ENCODE measurements around the gene LCN15.
"Not testable (repeated sequence)": the region's sequence is repeated elsewhere in the genome, so short reads cannot be mapped to it uniquely, and the experiment has no call there.

Gene LCN15

GRCh38 chr9:136760424-136760823 is 3.9 kb downstream of the LCN15 start:
- Histone ChIP-seq H3K9ac (ENCODE audit: low read depth, low read length) (no peak overlapping the region), H3K9me3 (ENCODE audit: insufficient read depth, low read depth, low read length) (no peaks in the 10 kb centered on the region), H3K27me3 (ENCODE audit: insufficient read depth, low read length) (no peaks in the 10 kb centered on the region), H3K4me1 (ENCODE audit: insufficient read depth, low read length) (0 out of 2 replicates have a peak, but pooled peaks cover 5% of the 10 kb centered on the region), H3K36me3 (ENCODE audit: insufficient read depth, low read length) (no peaks in the 10 kb centered on the region), H3K4me3 (ENCODE audit: low read length) (no peak overlapping the region), H3K27ac (ENCODE audit: low read depth, low read length) (no peak overlapping the region; the same call in 1 of the 2 replicates)
- WGBS = 86% methylated on average over 25 of the region's 25 CpGs

- H3K9me3 ChIP-seq (ENCODE audit: insufficient read depth, low read depth, low read length) = no peaks in the 10 kb centered on the region
- H3K27me3 ChIP-seq (ENCODE audit: insufficient read depth, low read length) = no peaks in the 10 kb centered on the region
- 0 out of 2 replicates have a peak, but pooled peaks cover 5% of the 10 kb centered on the region for H3K4me1 ChIP-seq (ENCODE audit: insufficient read depth, low read length)
- WGBS = 91% methylated on average over 27 of the region's 27 CpGs
- H3K9ac ChIP-seq (ENCODE audit: low read depth, low read length) = no peak overlapping the region
- no peak overlapping the region for H3K4me3 ChIP-seq (ENCODE audit: low read length)
- no peak overlapping the region for H3K27ac ChIP-seq (ENCODE audit: low read depth, low read length)
- H3K36me3 ChIP-seq (ENCODE audit: insufficient read depth, low read length) = no peaks in the 10 kb centered on the region
Measured at GRCh38 chr9:136759436-136760325, 4.6 kb downstream of the LCN15 start.

DNA sequence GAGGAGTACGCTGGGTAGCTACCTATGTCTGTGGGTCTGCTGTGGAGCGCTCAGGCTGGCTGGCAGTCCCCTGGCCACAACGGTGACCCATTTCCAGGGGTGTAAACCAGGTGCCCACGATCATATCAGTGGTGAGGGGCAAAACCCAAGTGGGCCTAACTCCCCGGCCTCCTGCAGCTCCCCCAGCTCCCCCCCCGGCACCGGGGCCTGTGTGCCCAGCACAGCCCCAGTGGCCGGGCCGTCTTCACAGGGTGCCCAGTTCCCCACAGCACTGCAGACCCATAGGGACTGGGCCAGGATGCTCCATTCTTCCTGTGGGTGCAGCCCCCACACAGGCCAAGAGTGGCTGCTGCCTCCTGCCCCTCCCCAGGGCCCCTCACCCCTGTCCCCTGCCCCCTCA is 5.3 kb downstream of the LCN15 start:
- H3K4me3 ChIP-seq (ENCODE audit: low read length) = no peak overlapping the region
- H3K27ac ChIP-seq (ENCODE audit: low read depth, low read length) = no peak overlapping the region
- H3K27me3 ChIP-seq (ENCODE audit: insufficient read depth, low read length) = no peaks in the 10 kb centered on the region
- no peaks in the 10 kb centered on the region for H3K9me3 ChIP-seq (ENCODE audit: insufficient read depth, low read depth, low read length)
- 89% methylated on average over 9 of the region's 9 CpGs for WGBS
- no peak overlapping the region for H3K9ac ChIP-seq (ENCODE audit: low read depth, low read length)
- no peaks in the 10 kb centered on the region for H3K36me3 ChIP-seq (ENCODE audit: insufficient read depth, low read length)
- 0 out of 2 replicates have a peak, but pooled peaks cover 5% of the 10 kb centered on the region for H3K4me1 ChIP-seq (ENCODE audit: insufficient read depth, low read length)

DNA sequence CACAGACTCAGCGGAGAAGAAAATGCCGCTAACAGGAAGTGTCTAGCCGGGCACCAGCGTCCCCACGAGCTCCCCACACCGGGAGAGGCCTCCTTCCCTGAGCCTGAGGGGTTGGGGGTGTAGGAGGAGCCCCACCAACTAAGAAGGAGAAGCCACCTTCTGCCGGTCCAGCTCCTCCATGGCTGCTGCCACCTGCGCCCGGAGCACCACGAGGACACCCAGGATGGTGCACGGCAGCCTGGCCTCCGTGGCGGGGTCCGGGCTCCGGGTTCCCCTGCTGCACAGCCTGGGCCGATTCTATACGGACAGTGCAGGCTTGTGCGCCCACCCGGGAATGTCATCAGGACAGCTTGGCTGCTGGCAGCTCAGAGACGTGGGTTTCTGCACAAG is 6.6 kb downstream of the LCN15 start:
- Histone ChIP-seq H3K4me1 (ENCODE audit: insufficient read depth, low read length) (0 out of 2 replicates have a peak, but pooled peaks cover 2% of the 10 kb centered on the region), H3K36me3 (ENCODE audit: insufficient read depth, low read length) (no peaks in the 10 kb centered on the region), H3K4me3 (ENCODE audit: low read length) (no peak overlapping the region), H3K9me3 (ENCODE audit: insufficient read depth, low read depth, low read length) (no peaks in the 10 kb centered on the region), H3K27me3 (ENCODE audit: insufficient read depth, low read length) (no peaks in the 10 kb centered on the region), H3K27ac (ENCODE audit: low read depth, low read length) (no peak overlapping the region), H3K9ac (ENCODE audit: low read depth, low read length) (no peak overlapping the region)
- 91% methylated on average over 20 of the region's 20 CpGs for WGBS

DNA sequence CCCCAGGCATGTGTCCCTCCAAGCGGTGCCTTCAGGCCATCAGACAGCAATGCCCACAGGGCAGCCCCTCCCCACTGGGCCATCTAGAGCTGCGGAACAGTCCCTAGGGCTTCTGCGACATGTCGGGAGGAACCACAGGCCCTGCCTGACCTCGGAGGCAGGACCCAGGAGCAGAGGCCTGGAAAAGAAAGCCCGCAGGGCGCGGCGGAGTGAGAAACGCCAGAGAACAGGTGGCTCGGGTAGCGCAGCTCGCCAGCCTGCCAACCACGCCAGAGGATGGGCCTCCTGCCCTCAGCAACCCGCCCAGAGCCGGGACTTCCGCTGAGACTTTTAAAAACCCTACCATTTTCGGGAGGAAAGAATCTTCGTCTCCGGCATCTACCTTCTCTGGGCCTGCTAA is 7.0 kb downstream of the LCN15 start:
- Histone ChIP-seq H3K9me3 (ENCODE audit: insufficient read depth, low read depth, low read length) (no peaks in the 10 kb centered on the region), H3K4me3 (ENCODE audit: low read length) (no peak overlapping the region), H3K4me1 (ENCODE audit: insufficient read depth, low read length) (0 out of 2 replicates have a peak, but pooled peaks cover 2% of the 10 kb centered on the region), H3K36me3 (ENCODE audit: insufficient read depth, low read length) (no peaks in the 10 kb centered on the region), H3K9ac (ENCODE audit: low read depth, low read length) (no peak overlapping the region), H3K27me3 (ENCODE audit: insufficient read depth, low read length) (no peaks in the 10 kb centered on the region), H3K27ac (ENCODE audit: low read depth, low read length) (no peak overlapping the region)
- WGBS = 89% methylated on average over 20 of the region's 20 CpGs

GRCh38 chr9:136756836-136757235 is 7.5 kb downstream of the LCN15 start:
- H3K27me3 ChIP-seq (ENCODE audit: insufficient read depth, low read length) = no peaks in the 10 kb centered on the region
- H3K4me3 ChIP-seq (ENCODE audit: low read length) = no peak overlapping the region
- no peak overlapping the region for H3K27ac ChIP-seq (ENCODE audit: low read depth, low read length)
- no peaks in the 10 kb centered on the region for H3K36me3 ChIP-seq (ENCODE audit: insufficient read depth, low read length)
- no peak overlapping the region for H3K9ac ChIP-seq (ENCODE audit: low read depth, low read length)
- WGBS = 93% methylated on average over 18 of the region's 18 CpGs
- H3K4me1 ChIP-seq (ENCODE audit: insufficient read depth, low read length) = 0 out of 2 replicates have a peak, but pooled peaks cover 2% of the 10 kb centered on the region
- no peaks in the 10 kb centered on the region for H3K9me3 ChIP-seq (ENCODE audit: insufficient read depth, low read depth, low read length)

DNA sequence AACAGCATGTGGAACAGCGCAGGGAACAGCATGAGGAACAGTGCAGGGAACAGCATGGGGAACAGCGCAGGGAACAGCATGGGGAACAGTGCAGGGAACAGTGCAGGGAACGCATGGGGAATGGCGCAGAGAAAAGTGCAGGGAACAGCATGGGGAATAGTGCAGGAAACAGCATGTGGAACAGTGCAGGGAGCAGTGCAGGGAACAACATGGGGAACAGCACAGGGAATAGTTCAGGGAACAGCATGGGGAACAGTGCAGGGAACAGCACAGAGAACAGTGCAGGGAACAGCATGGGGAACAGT is 8.2 kb downstream of the LCN15 start:
- no peaks in the 10 kb centered on the region for H3K9me3 ChIP-seq (ENCODE audit: insufficient read depth, low read depth, low read length)
- H3K36me3 ChIP-seq (ENCODE audit: insufficient read depth, low read length) = no peaks in the 10 kb centered on the region
- H3K4me1 ChIP-seq (ENCODE audit: insufficient read depth, low read length) = 0 out of 2 replicates have a peak, but pooled peaks cover 2% of the 10 kb centered on the region
- no peak overlapping the region for H3K27ac ChIP-seq (ENCODE audit: low read depth, low read length)
- no peak overlapping the region for H3K4me3 ChIP-seq (ENCODE audit: low read length)
- WGBS = 95% methylated on average over 4 of the region's 4 CpGs
- H3K9ac ChIP-seq (ENCODE audit: low read depth, low read length) = no peak overlapping the region
- no peaks in the 10 kb centered on the region for H3K27me3 ChIP-seq (ENCODE audit: insufficient read depth, low read length)

- not testable (repeated sequence) for H3K36me3 ChIP-seq (ENCODE audit: insufficient read depth, low read length); H3K4me3 ChIP-seq (ENCODE audit: low read length); H3K9me3 ChIP-seq (ENCODE audit: insufficient read depth, low read depth, low read length); H3K27ac ChIP-seq (ENCODE audit: low read depth, low read length); H3K27me3 ChIP-seq (ENCODE audit: insufficient read depth, low read length); H3K9ac ChIP-seq (ENCODE audit: low read depth, low read length); H3K4me1 ChIP-seq (ENCODE audit: insufficient read depth, low read length)
- WGBS = 92% methylated on average over 22 of the region's 22 CpGs
Measured at GRCh38 chr9:136755302-136756133, 8.8 kb downstream of the LCN15 start.

DNA sequence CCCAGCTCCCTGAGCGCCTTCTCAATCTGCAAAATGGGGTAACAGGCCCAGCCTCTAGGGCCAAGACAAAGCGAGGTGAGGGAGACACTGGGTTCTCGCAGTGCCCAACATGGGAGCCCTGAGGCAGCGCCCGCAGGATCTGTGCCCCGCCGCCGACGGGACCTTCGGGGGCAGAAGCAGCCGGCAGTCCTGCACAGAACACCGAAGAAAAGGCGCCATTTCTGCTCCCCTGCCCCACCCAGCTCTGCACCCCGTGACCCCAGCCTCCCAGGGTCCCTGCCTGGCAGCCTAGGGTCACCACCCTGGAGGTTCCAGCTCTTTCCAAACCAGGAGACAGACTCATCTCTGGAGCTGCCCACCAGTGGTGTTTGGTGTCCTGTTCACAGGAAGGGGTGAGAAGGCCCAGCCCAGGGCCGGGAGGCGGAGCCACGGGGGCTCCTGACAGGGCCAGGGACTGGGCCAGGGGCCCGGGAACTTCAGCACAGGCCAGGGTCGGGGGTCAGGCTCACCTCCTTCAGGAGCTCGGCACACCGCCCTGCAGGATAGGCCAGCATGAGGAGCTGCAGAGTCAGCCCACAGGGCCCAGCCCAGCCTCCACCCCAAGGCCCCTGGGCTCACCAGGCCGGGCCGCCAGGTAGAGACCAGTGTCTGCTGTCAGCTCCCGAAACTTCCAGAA is 9.6 kb downstream of the LCN15 start:
- Histone ChIP-seq H3K4me1 (ENCODE audit: insufficient read depth, low read length) (no peaks in the 10 kb centered on the region), H3K9me3 (ENCODE audit: insufficient read depth, low read depth, low read length) (no peaks in the 10 kb centered on the region), H3K27ac (ENCODE audit: low read depth, low read length) (no peak overlapping the region), H3K4me3 (ENCODE audit: low read length) (no peak overlapping the region), H3K9ac (ENCODE audit: low read depth, low read length) (no peak overlapping the region), H3K36me3 (ENCODE audit: insufficient read depth, low read length) (no peaks in the 10 kb centered on the region), H3K27me3 (ENCODE audit: insufficient read depth, low read length) (no peaks in the 10 kb centered on the region)
- WGBS = 84% methylated on average over 24 of the region's 24 CpGs

GRCh38 chr9:136754059-136754572 is 10.2 kb downstream of the LCN15 start:
- Histone ChIP-seq H3K27ac (ENCODE audit: low read depth, low read length) (no peak overlapping the region), H3K9ac (ENCODE audit: low read depth, low read length) (no peak overlapping the region), H3K4me3 (ENCODE audit: low read length) (no peak overlapping the region), H3K27me3 (ENCODE audit: insufficient read depth, low read length) (no peaks in the 10 kb centered on the region), H3K9me3 (ENCODE audit: insufficient read depth, low read depth, low read length) (no peaks in the 10 kb centered on the region), H3K36me3 (ENCODE audit: insufficient read depth, low read length) (no peaks in the 10 kb centered on the region), H3K4me1 (ENCODE audit: insufficient read depth, low read length) (no peaks in the 10 kb centered on the region)
- 92% methylated on average over 17 of the region's 17 CpGs for WGBS
